HG02870 (cell line): ENCODE measurements around the gene SF3B2.
"Not testable (repeated sequence)": the region's sequence is repeated elsewhere in the genome, so short reads cannot be mapped to it uniquely, and the experiment has no call there.

Experiments
- ATAC-seq: cut with Tn5 transposase; IDR thresholded peaks from one replicate; pipeline ENCODE4 v1.9.1; 2021; ENCODE audit warnings: mild to moderate bottlenecking, moderate library complexity; ENCODE audit not compliant: unreplicated experiment

The SF3B2 gene

DNA sequence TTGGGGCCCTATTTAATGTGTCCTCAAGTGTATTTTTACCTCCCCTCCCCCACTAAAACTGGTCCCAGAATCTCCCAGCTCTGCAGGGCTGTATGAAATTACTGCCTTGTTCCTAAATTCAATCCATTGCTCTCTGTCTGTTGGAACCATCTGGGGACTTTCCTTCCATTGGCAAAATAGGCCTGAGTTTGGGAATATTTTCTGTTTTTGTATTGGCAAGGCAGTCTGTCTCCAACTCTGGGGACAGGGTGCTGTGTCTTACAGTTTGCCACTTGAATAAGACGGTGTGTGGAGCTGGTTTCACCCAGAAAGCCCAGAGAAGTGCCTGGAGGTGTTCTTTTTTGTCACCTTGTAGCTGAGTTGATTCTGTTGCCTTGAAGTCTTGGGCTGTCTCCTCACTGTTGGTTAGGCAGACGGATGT is 19.2 kb downstream of the SF3B2 start:
- ATAC-seq, result no peak

DNA sequence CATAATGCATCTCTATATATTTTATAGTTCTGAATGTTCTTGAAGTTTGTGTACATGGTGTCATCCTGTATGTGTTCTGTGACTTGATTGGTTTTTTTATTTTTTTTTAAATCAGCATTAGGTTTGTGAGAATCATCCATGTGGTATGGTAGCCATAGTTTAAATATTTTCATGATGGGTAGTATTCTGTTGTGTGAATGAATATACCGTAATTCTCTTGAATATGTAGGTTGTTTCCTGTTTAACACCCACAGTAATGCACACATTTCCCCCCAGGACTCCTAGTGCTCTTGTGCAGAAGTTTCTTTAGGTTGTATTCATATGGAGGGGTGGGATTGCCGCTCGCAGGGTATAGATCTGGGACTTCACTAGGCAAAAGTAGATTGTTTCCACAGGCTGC is 19.9 kb downstream of the SF3B2 start:
- no peak for ATAC-seq

DNA sequence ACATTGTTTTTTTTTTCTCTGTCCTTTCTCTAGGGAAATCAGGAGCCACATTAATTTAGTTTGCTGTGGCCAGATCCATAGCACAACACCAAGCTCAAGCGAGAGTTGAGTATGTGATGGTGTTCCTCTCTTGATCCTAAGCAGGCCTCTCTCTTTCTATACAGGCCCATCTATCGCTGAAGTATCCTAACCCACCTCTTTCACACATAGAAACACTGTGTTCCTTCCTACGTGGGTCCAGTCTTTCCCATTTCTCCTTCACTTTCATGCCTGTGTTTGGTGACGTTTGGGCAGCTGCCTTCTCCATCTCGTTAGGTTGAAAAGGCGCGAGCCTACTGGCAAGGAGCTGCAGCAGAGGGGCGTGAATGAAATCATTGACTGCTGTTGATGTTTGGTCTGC is 20.4 kb downstream of the SF3B2 start:
- ATAC-seq, result no peak

DNA sequence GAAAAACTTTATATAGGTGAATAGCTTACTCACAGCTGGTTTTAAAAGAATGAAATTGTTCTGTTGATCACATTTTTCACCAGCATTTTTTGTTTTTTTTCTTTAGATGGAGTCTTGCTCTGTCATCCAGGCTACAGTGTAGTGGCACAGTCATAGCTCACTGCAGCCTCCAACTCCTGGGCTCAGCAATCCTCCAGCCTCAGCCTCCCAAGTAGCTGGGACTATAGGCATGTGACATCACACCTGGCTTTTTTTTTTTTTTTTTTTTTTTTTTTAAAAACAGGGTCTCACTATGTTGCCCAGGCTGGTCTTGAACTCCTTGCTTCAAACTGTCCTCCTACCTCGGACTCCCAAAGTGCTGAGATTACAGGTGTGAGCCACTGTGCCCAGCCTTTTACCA is 21.5 kb downstream of the SF3B2 start:
- ATAC-seq, result no peak

DNA sequence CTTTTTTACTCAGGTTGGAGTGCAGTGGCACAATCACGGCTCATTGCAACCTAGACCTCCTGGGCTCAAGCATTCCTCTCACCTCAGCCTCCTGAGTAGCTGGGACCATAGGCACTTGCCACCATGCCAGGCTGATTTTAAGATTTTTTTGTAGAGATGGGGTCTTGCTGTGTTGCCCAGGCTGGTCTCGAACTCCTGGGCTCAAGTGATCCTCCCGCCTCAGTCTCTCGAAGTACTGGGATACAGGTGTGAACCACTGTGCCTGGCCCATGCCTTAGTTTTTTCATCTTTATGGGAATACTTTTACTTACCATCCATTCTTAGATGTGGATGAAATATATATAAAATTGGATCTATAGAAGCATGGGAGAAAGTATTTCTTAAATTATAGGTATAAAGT is 23.1 kb downstream of the SF3B2 start:
- ATAC-seq, result no peak

DNA sequence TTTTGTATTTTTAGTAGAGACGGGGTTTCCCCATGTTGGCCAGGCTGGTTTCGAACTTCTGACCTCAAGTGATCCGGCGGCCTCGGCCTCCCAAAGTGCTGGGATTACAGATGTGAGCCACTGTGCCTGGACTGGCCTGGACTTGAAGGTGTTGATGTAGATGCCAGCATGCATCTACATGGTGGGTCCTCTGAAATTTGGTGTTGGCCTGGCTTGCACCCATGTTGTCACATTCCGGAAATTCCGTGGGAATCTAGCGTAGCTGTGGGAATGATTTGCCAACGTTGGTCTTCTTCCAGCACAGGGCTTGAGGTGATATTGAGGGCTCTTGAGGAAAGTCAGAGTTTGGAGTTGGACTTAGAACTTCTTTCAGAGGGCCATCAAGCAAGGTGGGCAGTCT is 24.4 kb downstream of the SF3B2 start:
- no peak for ATAC-seq

DNA sequence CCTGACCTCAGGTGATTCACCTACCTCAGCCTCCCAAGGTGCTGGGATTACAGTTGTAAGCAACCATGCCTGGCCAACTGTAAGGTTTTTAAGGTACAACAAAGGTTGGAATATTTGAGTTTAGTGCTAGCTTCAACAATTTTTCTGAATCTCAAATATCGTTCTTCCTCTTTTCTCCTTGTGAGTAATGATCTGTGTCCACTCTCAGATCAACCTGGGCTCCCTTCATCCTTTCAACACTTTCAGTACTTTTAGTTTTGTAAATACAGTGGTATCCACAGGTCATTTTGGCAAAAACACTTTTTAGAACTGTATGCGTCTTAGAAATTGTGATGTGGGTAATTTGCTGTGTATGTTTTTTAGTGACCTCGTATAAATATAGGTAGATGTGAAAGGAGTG is 25.8 kb downstream of the SF3B2 start:
- ATAC-seq, result no peak

DNA sequence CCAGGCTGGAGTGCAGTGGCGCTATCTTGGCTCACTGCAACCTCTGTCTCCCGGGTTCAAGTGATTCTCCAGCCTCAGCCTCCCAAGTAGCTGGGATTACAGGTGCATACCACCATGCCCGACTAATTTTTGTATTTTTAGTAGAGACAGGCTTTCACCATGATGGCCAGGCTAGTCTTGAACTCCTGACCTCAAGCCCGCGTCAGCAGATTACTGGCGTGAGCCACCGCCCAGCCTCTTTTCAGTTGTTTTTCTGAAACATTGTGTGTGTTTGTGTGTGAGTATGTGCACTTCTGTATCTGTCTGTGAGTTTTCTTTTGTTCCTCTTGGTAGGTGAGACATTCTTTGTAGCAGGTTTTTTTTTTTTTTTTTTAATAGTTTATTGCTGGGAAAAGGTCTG is 26.8 kb downstream of the SF3B2 start:
- not testable (repeated sequence) for ATAC-seq

DNA sequence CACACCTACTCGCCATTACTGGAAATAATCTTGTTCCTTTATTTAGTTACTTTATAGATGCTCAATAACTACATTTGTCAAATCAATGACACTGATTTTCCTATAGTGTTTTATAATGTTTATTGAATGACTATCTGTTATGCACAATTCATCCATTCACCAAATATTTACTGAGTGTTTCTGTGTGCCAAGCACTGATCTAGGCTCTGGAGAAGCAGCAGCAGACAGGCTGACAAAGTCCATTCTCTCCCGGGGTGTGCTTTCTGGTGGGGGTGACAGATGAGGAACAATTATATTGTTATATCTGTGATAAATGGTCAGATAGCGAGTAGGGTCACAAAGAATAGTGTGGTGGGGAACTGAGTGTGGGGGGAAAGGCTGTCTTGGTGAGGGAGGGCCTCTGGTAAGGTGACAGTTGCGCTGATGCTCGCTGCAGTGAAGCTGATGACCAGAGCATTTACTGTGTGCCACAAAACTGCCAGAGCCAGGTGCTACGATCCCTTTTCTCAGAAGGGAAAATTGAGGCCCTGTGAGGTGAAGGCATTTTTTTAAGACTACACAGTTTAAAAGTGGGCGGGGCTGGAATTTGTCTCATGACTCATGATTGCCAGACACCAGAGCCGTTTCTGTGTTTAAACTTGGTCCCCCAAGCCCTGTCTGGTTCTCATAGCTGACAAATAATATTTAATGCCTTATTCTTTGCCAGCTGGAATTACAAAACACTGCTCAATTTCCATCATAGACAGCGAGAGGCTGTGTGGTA is 28.1 kb downstream of the SF3B2 start:
- no peak for ATAC-seq

DNA sequence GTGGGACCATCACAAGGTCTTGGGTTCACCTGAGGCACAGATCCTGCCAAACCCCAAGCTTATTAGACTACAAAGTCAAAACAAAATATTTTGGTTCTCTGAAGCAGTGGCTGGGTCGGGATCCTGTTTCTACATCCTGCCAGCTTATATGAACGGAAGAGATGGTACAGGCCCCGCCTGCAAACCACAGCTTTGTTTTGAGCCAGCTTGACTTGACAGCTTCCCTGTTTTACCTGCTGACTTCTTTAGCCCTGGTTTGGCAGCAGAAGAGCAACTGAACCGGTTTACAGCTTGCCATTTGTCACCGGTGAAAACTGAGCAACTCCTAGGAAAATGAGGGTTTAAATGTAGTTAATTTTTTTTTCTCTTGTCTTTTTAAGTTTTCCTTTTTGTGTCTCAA is 29.3 kb downstream of the SF3B2 start:
- peak; percentile 54 for ATAC-seq

DNA sequence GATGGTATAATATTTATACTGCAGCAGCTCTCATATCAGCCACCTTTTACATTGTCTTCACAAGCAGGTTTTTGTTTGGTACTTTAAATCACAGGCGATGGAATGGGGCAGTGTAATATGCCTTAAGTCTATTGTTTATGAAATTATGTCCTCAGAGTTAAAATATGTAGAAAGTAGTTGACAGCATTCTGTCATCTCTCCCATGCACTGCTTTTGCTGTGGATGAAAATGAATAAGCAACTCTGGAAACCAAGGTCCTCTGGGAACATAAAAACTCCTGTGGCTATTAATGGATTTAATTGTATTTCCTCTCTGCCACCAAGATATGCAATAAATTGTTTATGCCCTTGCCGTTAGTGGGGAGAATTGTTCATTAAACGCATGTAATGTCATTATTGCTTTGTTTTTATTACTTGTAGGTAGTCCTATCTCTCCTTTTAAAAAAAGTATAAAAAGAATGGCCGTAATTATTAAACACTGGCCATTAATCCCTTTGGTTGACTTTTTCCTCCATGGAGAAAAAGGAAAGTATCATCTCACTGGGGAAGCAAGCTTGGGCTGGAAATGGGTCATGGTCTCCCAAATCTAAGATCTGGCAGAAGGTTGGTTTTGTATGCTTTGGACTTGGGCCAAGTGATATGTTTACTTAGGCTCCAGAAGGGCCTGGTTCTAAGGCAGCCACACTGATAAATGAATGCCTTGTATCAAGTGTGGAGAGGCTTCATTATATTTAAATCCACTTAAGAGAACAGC is 31.0 kb downstream of the SF3B2 start:
- no peak for ATAC-seq

DNA sequence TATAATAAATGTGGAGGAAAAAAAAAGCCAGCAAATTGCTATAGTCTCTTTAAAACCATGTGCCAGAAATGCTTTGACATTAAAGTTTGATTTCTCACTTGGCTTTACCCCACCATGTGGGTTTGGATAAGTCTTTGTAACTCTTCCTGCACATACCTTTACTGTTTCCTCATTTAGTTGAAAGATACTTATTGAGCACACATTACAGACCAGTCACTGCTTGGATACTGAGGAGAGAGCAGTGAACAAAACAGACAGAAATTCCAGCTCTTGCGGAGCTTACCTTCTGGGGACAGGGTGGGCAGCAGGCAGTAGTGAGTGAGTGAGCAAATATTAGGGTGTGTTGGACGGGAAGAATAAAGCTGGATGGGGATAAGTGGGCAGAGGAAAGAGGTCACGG is 31.6 kb downstream of the SF3B2 start:
- no peak for ATAC-seq

DNA sequence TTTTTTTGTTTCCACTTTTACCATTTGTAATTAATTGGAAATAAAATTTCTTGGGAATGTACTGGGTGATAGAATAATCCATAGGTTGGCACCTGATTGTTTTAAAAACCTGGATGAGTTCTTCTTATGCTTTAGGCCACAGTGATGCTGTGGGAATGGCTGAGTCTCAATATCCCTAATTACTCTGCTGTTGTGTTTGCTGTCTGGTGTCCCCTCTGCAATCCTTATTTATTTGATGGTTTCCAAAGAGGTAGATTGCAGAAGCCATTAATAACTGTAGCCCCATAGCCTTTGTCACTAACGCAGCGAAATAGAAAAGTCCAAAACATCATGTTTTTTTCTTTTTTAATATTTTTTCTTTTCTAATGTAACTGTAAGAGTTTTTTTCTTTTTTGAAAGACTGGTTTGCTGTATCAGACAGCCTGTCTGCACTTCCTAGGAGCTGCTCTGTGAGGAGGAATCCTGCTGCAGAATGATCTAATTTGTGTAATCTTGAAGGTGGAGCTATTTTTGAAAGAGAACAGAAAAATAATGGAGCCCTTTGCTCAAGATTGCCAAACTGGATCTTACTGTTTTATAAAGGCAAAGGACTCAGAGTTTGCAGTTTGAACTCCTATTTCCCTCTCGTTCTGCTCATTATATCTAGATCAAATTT is 32.8 kb downstream of the SF3B2 start:
- no peak for ATAC-seq

DNA sequence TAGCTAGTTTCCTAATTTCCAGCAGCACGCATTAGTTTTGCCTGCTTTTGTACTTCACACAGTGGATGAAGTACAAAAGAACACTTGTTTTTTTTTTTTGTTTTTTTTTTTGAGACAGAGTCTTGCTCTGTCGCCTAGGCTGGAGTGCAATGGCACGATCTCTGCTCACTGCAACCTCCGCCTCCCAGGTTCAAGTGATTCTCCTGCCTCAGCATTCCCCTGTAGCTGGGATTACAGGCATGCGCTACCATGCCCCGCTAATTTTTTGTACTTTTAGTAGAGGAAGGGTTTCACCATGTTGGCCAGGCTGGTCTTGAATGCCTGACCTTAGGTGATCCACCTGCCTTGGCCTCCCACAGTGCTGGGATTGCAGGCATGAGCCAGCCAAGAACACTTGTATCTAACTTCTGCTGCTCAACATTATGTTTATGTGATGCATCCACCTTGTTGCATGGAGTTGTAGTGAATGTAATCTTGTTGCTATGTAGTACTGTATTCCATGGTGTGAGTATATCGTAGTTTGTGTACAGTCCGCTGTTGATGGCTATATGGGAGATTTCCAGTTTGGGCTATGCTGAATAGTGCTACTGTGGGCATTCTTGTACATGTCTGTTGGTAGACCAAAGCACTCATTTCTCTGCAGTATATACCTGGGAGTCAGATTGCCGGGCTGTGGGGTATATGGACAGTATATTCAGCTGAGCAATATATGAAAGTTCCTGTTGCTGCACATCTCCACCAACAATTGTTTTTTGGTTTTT is 35.2 kb downstream of the SF3B2 start:
- ATAC-seq, result no peak

DNA sequence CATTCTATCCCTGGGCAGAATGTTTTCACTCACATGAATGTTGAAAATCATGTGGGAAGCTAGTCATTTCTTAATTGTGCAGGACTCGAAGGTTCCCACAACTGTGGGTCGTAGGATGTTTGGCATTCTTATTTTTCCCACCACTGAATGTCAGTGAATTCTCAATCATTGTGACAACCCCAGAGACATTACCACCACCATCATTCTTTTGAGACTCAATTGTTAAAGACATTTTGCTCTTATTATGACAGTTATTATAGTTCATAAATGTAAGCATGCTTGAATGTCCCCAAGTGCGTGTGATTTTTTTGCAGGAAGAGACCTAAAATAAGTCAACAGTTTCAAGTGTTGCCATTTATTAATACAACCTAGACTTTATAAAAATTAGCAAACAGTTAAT is 36.9 kb downstream of the SF3B2 start:
- no peak for ATAC-seq

DNA sequence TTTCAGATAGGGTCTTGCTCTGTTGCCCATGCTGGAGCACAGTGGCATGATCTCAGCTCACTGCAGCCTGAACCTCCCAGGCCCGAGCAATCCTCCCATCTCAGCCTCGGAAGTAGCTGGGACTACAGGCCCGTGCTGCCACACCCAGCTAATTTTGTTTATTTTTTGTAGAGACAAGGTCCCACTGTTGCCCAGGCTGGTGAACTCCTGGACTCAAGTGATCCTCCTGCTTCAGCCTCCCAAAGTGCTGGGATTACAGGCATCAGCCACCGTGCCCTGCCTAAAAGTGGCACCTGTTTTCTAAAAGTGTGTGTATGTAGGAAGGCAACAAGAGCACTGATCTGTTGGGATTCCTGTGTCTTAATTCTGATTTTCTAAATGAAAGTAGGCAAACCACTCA is 38.1 kb downstream of the SF3B2 start:
- no peak for ATAC-seq

DNA sequence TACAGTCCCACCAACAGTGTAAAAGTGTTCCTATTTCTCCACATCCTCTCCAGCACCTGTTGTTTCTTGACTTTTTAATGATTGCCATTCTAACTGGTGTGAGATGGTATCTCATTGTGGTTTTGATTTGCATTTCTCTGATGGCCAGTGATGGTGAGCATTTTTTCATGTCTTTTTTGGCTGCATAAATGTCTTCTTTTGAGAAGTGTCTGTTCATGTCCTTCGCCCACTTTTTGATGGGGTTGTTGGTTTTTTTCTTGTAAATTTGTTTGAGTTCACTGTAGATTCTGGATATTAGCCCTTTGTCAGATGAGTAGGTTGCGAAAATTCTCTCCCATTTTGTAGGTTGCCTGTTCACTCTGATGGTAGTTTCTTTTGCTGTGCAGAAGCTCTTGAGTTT is 40.0 kb downstream of the SF3B2 start:
- ATAC-seq, result not testable (repeated sequence)

DNA sequence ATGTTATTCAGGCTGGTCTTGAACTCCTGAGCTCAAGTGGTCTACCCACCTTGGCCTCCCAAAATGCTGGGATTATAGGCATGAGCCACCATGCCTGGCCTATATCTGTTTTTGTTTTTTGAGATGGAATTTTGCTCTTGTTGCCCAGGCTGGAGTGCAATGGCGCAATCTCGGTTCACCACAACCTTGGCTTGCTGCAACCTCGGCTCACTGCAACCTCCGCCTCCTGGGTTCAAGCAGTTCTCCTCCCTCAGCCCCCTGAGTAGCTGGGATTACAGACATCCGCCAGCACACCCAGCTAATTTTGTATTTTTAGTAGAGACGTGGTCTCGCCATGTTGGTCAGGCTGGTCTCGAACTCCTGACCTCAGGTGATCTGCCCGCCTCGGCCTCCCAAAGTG is 47.6 kb downstream of the SF3B2 start:
- not testable (repeated sequence) for ATAC-seq

DNA sequence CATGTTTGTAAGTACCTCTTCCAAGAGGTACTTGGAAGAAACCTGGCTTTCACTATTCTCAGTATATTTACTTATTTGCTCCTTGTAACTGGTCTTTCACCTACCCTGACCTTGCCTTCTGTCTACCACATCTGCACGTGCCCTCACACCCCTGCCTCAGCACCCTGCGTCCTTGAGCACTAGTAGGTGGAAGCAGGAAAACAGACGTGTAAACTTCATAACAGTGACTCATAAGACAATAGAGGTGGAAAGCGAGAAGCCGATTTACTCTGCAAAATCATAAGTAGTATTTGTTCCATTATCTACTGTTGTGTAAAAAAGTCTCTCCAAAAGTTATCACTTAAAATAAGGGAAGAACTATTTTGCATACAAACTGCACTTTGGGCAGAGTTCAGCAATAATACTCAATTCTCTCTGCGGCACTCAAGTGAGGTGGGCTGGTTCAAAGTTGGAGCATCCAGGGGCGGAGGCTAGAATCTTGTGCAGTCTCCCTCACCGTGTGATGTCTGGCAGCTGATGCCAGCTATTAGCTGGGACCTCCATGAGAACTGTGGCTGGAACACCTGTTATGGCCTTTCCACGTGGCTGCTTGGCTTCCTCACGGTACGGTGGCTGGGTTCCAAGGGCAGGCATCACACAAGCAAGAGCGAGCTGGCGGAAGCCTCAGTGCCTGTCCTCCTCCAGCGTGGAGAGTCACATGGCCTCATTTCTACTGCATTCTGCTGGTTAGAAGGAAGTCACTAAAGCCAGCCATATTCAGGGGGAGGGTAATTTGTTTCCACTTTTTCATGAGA is 48.3 kb downstream of the SF3B2 start:
- no peak for ATAC-seq

DNA sequence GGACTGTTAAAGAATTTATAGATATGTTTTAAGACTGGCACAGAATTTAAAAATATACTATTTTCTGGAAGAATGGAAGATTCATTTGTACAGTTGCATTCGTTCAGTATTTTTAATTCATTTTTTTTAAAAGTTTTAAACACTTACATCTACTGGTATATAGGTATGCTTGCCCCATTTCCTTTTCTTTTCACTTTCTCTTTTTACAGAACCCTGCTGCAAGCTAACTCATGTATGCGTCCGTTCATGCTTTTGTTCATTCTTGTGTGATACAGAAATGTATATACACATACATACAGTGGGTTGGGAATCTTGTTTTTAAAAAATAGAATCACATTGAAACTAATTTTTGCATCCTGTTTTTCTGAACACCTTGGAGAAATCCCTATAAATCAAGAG is 48.9 kb downstream of the SF3B2 start:
- no peak for ATAC-seq
